ENCODE results near the gene DGKD. TPM values are rescaled to one million over a fixed set of nuclear protein-coding genes. Genes with fewer than 3 reads are reported as not detected.

The DGKD gene
- total RNA-seq, 1 donor from 2014 or later = 10.3 TPM

DNA sequence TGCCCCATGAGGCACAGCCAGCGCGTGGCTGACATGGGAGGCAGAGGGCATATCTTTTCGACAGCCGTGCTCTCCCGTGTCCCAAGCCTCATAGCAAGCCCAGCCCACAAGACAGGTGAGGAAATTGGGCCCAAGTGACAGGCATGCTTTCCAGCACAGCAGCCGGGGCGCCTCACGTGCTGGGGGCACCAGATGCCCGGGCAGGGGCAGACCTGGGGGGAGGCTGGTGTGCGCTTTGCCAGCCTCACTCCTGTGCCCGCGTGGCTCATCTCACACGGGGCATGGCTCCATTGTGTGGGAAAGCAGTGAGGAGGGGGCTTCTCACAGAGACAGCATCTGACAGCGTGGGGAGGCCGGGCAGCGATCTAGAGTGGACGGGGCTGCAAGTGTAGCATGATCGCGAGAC lies 119.1 kb downstream of the DGKD start:
- no peak for TF ChIP-seq CTCF (conservative IDR thresholded peaks at IDR 0.05; ENCODE audit: low read depth, low read length)
- no peak for DNase-seq (ENCODE audit: low read depth)

DNA sequence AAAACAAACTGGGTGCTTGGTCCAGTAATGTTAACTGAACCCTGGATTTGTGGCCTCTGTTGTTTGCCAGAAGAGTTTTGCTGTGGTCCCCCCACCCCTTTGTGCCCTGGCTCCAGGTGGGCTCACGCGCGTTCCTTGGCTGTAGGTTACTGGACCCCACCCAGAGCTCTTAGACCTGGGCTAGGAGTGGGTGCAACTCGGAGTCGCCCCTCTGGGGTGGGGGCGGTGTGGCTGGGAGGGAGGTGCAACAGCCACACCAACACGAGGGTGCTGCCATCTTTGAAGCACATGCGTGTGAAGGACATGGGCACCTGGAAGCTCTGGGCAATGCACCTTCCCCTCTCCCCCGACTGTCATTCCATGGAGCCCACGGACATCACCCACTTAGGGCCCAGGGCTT lies 119.6 kb downstream of the DGKD start:
- DNase-seq (ENCODE audit: low read depth) = no peak
- no peak overlapping the region for H3K4me3 ChIP-seq (ENCODE audit: low read depth, low read length)
- no peak for TF ChIP-seq CTCF (conservative IDR thresholded peaks at IDR 0.05; ENCODE audit: low read depth, low read length)

More for the DNA sequence above, 119.1 kb downstream of the DGKD start:
- no peak overlapping the region for H3K4me3 ChIP-seq (ENCODE audit: low read depth, low read length)

DNA sequence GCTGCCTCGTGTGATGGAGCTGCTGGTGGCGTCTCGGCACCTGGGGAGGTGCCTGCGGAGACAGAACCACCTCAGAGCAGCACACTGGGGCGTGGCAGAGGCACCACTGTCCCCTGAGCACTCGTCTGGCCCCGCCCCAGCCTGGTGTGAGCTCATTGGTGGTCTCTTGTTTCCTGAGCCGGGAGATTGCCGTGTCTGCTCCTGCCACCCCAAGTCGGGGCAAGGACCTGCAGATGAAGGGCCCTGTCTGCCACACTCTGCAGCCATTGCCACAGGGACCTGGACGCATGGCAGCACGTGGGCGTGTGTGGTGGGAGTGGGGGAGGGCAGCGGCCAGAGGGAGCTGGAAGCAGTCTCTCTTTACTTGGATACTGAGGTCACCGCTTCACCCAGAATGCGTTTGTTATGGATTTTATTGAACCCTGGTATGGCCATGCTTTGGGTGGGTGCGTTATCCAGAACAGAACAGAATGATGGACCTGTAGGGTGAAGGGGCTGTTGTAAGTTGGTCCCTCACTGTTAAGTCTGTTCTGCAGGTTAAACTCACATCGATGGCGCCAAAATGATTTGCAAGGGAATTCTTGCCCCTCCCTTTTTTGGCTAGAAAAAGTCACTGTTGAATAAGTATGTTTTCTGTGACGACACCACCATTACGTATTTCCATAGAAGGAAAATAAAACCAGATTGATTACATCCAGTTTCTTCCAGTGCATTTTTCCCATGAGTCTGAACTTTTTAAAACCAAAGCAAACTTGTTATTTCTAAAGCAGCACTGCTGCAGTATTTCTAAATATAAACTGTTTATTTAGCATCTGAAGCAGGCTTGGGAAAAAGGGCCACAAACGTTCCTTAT lies 120.2 kb downstream of the DGKD start:
- TF ChIP-seq CTCF (conservative IDR thresholded peaks at IDR 0.05; ENCODE audit: low read depth, low read length) = no peak
- H3K4me3 ChIP-seq (ENCODE audit: low read depth, low read length) = no peak overlapping the region
- no peak for DNase-seq (ENCODE audit: low read depth)

DNA sequence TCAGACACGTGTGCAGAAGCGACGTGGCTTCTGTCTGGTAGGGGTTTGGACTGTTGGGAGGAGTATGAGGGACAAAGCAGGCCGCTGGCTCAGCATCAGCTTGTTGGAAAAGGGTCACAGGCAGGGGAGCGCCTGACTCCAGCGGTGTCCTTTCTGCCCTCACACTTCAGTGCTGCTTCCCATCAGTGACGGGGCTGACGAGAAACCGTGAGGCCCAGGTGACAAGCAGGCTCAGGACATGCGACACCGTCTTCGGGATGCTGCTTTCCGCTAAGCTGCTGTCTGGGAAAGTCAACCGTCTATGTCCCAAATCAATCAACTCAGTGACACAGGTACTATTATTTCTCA lies 121.7 kb downstream of the DGKD start:
- TF ChIP-seq CTCF (conservative IDR thresholded peaks at IDR 0.05; ENCODE audit: low read depth, low read length) = no peak

DNA sequence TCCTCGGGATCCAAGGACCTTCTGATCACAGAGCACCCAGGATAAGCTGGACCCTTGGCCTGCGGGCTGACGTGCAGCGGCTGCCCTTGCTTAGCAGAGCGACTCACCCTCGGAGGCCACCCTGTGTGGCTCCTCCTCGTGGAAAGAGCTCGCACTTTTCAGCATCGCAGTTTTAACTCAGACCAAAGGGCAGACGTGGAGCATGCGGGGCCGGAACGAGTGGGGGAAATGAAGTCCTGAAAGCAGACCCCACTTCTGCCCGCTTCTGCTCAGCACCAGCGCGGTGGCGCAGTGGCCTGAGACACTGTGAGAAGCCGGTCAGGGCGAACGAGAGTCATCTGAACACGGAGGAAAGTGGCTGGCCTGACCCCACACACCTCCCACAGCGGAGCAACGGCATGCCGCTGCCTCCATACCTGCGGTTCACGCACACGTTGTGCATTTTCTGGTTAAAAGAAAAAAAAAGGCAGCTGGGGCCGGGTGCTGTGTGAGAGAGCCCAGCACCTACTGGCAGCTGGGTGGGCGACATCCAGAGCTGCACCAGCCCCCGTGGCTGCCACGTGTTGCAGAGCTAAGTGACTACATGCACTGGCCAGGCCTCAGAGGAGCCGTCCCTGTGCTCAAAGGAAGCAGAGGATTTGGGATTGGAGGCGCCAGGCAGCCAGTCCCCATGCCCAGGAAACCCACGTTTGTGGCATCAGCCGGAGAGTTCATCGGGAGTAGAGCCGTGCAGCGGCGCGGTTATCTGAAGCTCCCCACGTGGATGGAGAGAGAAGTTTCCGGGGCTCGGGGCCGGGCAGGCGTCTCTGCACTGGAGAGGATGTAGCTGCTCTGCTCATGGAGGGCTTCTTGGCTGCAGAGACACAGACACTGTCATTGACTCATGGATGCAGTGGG lies 122.6 kb downstream of the DGKD start:
- no peak for TF ChIP-seq CTCF (conservative IDR thresholded peaks at IDR 0.05; ENCODE audit: low read depth, low read length)
- H3K4me3 ChIP-seq (ENCODE audit: low read depth, low read length) = no peak overlapping the region
- DNase-seq (ENCODE audit: low read depth) = no peak

More for the DNA sequence above, 121.7 kb downstream of the DGKD start:
- no peak for DNase-seq (ENCODE audit: low read depth)
- H3K4me3 ChIP-seq (ENCODE audit: low read depth, low read length) = no peak overlapping the region

- no peak for DNase-seq (ENCODE audit: low read depth)
- TF ChIP-seq CTCF (conservative IDR thresholded peaks at IDR 0.05; ENCODE audit: low read depth, low read length) = no peak
- H3K4me3 ChIP-seq (ENCODE audit: low read depth, low read length) = no peak overlapping the region
Measured at GRCh38 chr2:233477548-233478433, 123.5 kb downstream of the DGKD start.
